K562 (cell line): ENCODE data around the gene ARFGEF3.

Experiments used
- ARNT ChIP-seq, 2 experiments: fragments of 450-650 bp; IDR thresholded peaks; 2 replicates each; pipeline ENCODE4 v1.6.1; 2016; ENCODE audit warnings: mild to moderate bottlenecking in 1 of 2
- CSDE1 ChIP-seq, 2 experiments: fragments of 450-650 bp; IDR thresholded peaks; 2 replicates each; pipeline ENCODE4 v1.6.1; 2016; ENCODE audit warnings: mild to moderate bottlenecking in 1 of 2
- CTCF ChIP-seq, 3 experiments: IDR thresholded peaks in 2 of 3; conservative IDR thresholded peaks in 1 of 3; 2 replicates each; pipeline ENCODE4 v1.5.1; 2011 to 2012; ENCODE audit warnings: low read length in 3 of 3, mild to moderate bottlenecking in 3 of 3, control low read depth in 2 of 3, improper control_type of control experiment in 1 of 3, inconsistent platforms in 1 of 3, low read depth in 1 of 3, mixed read lengths in 1 of 3, moderate library complexity in 1 of 3; ENCODE audit not compliant: insufficient read depth in 2 of 3
- EZH2 ChIP-seq: IDR thresholded peaks from 2 replicates; pipeline ENCODE4 v1.6.1; 2012; ENCODE audit warnings: low read depth, mild to moderate bottlenecking, inconsistent platforms, low read length, borderline replicate concordance
- HDAC2 ChIP-seq: fragments of 450-650 bp; IDR thresholded peaks from 2 replicates; pipeline ENCODE4 v1.6.1; 2016; ENCODE audit warnings: mild to moderate bottlenecking
- MTA3 ChIP-seq: fragments of 450-650 bp; formaldehyde crosslinking; IDR thresholded peaks from 2 replicates; pipeline ENCODE4 v1.6.1; 2017; ENCODE audit warnings: mild to moderate bottlenecking, borderline replicate concordance
- PKNOX1 ChIP-seq: fragments of 450-650 bp; IDR thresholded peaks from 2 replicates; pipeline ENCODE4 v1.6.1; 2016
- POLR2AphosphoS2 ChIP-seq: IDR thresholded peaks from 2 replicates; pipeline ENCODE4 v1.6.1; 2012; ENCODE audit warnings: low read length, improper control_type of control experiment
- USF2 ChIP-seq: sonication (generic); formaldehyde crosslinking; IDR thresholded peaks from 2 replicates; pipeline ENCODE4 v1.5.0; 2020; ENCODE audit warnings: missing genetic modification reagents
- ZBTB40 ChIP-seq, 2 experiments: fragments of 450-650 bp in 1 of 2; sonication (generic) in 1 of 2; formaldehyde crosslinking in 1 of 2; IDR thresholded peaks; 2 replicates each; pipeline versions ENCODE4 v1.7.1 to v1.9.0; 2016 to 2022; ENCODE audit warnings: inconsistent platforms in 1 of 2, mild to moderate bottlenecking in 1 of 2, missing genetic modification reagents in 1 of 2
- ZKSCAN8 ChIP-seq: fragments of 200-800 bp; sonication (Bioruptor generic); IDR thresholded peaks from 2 replicates; pipeline ENCODE4 v1.6.1; 2016; ENCODE audit warnings: missing genetic modification characterization, missing compliant biosample characterization
- ZNF512 ChIP-seq: IDR thresholded peaks from 2 replicates; pipeline ENCODE4 v1.6.1; 2016; ENCODE audit warnings: missing genetic modification characterization, missing compliant biosample characterization

- TF ChIP-seq PKNOX1 (no peak), ZBTB40 (IDR thresholded peaks at IDR 0.05) (no peak), ZBTB40 (CRISPR knock-in tag; IDR thresholded peaks at IDR 0.05) (no peak), CSDE1 (IDR thresholded peaks at IDR 0.05) (no peak), ZNF512 (no peak), USF2 (CRISPR knock-in tag) (no peak), ZKSCAN8 (CRISPR knock-in tag) (no peak), MTA3 (no peak), ARNT (IDR thresholded peaks at IDR 0.05) (no peak), EZH2 (no peak), CTCF (IDR thresholded peaks at IDR 0.05 in 2 of 3, conservative IDR thresholded peaks at IDR 0.05 in 1 of 3; ENCODE audit: insufficient read depth in 2 of 3, low read depth in 1 of 3, low read length in 3 of 3) (peak; percentile 34 to 45 (median 40); a peak in 4 of 6 replicates), HDAC2 (no peak), POLR2AphosphoS2 (no peak)
These were observed 32.5 kb upstream of the ARFGEF3 start for GRCh38 chr6:138129190-138129589.
